22Rv1 (cell line): ENCODE results near the gene RALGPS2.

Experiments used
- H3K27ac ChIP-seq: fragments of 450-650 bp; 2 replicates; pipeline ENCODE4 v1.5.1; 2017
- ZFX ChIP-seq: fragments of 450-650 bp; IDR thresholded peaks from 2 replicates; pipeline ENCODE4 v1.6.1; 2017; ENCODE audit warnings: antibody characterized with exemption, borderline replicate concordance
- TF ChIP-seq, protein P1 (sequence below): fragments of 450-650 bp; IDR thresholded peaks from 2 replicates; pipeline ENCODE4 v1.5.1; 2017; ENCODE audit warnings: mild to moderate bottlenecking

Gene RALGPS2

DNA sequence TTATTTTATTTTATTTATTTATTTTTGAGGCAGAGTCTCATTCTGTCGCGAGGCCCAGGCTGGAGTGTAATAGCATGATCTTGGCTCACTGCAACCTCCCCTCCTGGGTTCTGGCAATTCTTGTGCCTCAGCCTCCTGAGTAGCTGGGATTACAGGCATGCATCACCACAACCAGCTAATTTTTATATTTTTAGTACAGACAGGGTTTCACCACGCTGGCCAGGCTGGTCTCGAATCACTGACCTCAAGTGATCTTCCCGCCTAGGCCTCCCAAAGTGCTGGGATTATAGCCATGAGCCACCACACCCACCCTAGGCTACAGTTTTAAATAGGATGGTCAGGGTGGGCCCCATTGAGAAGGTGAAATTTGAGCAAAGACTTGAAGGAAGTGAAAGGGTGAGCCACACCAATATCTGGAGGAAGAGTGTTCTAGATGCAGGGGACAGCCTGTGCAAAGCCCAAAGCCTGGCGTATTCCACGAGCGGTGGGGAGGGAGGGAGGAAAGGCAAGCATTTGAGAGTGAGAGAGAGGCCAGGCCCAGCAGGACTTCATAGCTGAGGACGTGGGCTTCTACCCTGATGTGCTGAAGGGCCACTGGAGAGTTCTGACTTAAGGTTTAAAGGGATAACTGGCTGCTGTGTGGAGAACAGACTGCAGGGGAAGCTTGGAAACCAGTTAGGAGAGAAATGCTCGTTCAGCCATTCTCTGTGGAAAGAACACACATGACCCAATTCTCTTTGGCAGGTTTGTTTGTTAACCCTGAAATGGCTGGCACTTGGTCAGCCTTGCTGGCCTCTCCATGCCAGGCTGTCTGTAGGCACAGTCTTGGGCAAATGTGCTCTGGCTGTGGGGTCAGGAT lies 238.0 kb downstream of the RALGPS2 start:
- TF ChIP-seq ZFX, result no peak
- TF ChIP-seq, protein P1, sequence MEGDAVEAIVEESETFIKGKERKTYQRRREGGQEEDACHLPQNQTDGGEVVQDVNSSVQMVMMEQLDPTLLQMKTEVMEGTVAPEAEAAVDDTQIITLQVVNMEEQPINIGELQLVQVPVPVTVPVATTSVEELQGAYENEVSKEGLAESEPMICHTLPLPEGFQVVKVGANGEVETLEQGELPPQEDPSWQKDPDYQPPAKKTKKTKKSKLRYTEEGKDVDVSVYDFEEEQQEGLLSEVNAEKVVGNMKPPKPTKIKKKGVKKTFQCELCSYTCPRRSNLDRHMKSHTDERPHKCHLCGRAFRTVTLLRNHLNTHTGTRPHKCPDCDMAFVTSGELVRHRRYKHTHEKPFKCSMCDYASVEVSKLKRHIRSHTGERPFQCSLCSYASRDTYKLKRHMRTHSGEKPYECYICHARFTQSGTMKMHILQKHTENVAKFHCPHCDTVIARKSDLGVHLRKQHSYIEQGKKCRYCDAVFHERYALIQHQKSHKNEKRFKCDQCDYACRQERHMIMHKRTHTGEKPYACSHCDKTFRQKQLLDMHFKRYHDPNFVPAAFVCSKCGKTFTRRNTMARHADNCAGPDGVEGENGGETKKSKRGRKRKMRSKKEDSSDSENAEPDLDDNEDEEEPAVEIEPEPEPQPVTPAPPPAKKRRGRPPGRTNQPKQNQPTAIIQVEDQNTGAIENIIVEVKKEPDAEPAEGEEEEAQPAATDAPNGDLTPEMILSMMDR, result no peak
- H3K27ac ChIP-seq, result no peak overlapping the region

DNA sequence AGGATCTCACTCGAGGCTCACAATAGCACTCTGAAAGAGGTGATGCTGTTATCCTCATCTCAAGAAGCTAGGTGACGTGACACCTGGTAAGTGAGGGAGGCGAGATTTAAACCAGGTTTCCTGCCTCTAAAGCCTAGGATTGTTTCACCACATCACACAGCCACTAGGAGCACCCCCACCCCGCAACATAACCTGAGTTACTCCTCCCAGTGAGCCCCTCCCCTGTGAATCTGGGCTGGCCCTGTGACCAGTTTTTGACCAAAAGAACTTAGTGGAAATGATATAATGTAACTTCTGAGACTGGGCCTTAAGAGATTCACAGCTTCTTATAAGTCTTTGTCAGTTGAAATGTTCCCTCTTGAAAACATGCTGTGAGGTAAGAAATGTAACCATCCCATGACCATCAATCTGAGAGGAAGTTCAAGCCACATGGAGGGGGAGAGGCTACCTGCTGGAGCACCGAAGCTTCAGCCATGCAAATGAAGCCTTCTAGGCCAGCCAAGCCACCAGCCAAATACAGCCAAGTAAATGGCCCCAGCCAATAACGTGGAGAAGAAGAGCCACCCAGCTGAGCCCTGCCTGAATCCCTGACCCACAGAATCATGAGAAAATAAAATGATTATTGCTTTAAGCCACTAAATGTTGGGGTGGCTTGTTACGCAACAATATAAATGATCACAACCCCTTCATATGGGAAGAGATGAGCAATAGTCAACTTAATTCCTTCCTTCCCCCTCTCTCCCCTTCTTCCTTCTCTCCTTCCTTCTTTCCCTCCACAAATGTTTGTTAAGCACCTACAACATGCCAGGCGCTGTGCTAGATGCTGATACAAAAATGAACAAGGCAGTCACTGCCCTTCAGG lies 239.7 kb downstream of the RALGPS2 start:
- TF ChIP-seq ZFX, result no peak
- TF ChIP-seq, protein P1, result no peak
- no peak overlapping the region for H3K27ac ChIP-seq

DNA sequence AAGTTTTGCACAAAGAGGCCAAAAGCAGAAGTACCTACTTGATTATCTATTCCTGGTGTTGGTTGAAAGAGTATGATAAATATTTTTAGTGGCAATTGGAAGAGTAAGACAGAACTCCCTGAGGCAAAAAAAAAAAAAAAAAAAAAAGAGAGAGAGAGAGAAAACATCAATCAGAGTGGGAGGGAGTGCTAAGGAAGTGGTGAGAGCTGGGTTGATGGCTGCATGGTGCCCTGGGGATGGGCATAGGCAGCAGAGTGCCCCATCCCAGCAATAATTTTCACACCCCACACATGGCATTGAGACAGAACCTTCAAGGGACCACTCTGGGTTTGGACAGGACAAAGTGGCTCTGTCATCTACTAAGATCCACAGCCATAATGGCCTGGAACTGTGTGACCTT lies 241.3 kb downstream of the RALGPS2 start:
- no peak for TF ChIP-seq ZFX
- TF ChIP-seq, protein P1, result no peak
- H3K27ac ChIP-seq, result no peak overlapping the region

DNA sequence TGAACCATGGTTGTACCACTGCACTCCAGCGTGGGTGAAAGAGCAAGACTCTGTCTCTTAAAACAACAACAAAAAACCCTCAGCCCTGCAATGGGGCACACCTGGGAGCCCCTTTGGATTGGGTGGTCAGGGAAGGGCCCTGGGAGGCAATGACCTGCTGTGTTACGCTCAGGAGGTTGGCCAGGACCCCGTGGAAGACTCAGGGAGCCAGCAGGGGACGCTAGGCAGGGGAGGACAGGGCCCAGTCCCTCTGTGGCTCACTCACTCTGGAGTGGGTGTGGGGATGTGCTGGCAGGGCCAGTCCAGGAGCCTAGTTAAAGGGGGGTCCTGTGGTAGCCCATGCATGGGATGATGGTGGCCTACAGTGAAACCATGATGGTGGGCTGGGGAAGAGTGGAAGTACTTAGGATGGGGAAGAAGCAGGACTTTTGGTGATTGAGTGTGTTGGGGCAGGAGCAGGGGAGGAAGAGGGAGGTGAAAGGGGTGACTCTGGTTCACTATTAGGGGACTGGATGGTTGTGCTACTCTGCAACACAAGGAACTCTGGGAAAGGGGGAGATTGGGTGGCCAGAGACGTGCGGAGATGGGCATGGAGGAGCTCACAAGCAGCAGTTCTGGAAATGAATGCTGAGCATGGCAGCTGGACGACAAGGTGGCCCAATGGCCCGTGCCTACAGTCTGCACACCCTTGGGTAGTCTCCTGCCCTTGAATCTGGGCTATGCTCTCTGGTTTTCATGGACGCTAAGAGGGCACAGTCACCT lies 244.4 kb downstream of the RALGPS2 start:
- H3K27ac ChIP-seq, result no peak overlapping the region
- no peak for TF ChIP-seq ZFX
- TF ChIP-seq, protein P1, result no peak

DNA sequence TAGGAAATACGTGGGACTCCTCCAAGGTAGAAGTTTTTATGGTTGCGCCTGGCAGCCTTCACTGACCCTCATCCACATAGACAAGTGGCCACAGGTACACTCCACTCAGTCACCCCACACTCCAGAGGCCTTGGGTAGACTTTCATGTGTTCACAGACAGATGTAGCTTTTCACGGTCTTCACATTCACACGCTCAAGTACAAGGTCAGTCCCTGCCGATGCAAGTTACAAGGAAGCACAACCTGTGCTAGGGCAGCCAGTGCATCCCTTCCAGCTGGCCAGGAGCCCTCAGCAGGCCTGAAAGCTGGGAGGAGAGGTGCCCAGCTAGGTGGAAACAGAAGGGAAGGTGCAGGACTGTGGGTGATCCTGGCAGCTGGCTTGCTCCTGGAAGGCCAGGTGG lies 245.1 kb downstream of the RALGPS2 start:
- no peak overlapping the region for H3K27ac ChIP-seq
- TF ChIP-seq, protein P1, result no peak
- no peak for TF ChIP-seq ZFX
